ENCODE data around the gene PEX5L.

GRCh38 chr3:180070925-180071324, 34.2 kb upstream of the PEX5L start:
- no peak for TF ChIP-seq POLR2A (IDR thresholded peaks at IDR 0.05; ENCODE audit: low read length)
- no peak for TF ChIP-seq GATA1 (IDR thresholded peaks at IDR 0.05; ENCODE audit: low read depth, low read length)
